ENCODE measurements around the gene SND1. TPM values are rescaled to one million over a fixed set of nuclear protein-coding genes. Genes with fewer than 3 reads are reported as not detected.

Gene SND1
- total RNA-seq, 1 experiment from 2014 or later = 218 TPM

DNA sequence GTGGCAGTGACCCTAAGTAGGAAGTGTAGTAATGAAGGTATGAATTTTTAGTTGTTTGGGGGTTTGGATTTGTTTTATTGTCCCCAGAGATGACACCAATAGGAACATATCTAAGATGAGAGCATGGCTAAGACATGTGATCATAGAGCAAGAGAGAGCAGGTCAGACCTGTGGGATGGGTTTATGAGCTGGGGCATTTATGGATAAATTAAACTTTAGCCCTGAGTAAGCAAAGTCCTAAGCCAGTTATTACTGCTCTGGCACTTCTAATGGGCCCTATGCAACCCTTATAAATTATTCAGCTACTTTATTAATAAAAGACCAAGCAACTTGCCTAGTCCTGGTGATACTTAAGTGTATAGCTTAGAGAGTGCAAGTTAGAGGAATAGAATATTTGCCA, 294.1 kb downstream of the SND1 start:
- no peak overlapping the region for H3K4me2 ChIP-seq (ENCODE audit: insufficient read depth, insufficient read length, low read length)
- no peak overlapping the region for H2BK20ac ChIP-seq (ENCODE audit: low read depth, low read length, poor library complexity, severe bottlenecking)
- H2BK5ac ChIP-seq (ENCODE audit: insufficient read length, low read length) = no peak overlapping the region
- no peak overlapping the region for H4K5ac ChIP-seq (ENCODE audit: insufficient read length, low read depth, low read length)
- no peak overlapping the region for H2BK15ac ChIP-seq (ENCODE audit: low read depth, low read length)
- no peak overlapping the region for H3K23ac ChIP-seq (ENCODE audit: insufficient read length, low read depth, low read length)
- H2AFZ ChIP-seq (ENCODE audit: low read length) = no peak overlapping the region
- H4K8ac ChIP-seq (replicated peaks; ENCODE audit: insufficient read length, low read depth, low read length) = no peak overlapping the region
- H3K14ac ChIP-seq (ENCODE audit: insufficient read depth, low read length) = no peak overlapping the region
- H3K27ac ChIP-seq (ENCODE audit: insufficient read length, low read depth, low read length) = no peak overlapping the region
- Mint-ChIP-seq H3K27me3 (ENCODE audit: low read depth) (no peaks in the 10 kb centered on the region), H3K36me3 (ENCODE audit: insufficient read depth in 1 of 3, low read depth in 3 of 3) (peaks cover 2 to 16% (median 7%) of the 10 kb centered on the region in 3 experiments; a peak in 5 of 7 replicates), H3K4me3 (no peak overlapping the region), H3K27ac (no peak overlapping the region), H3K9me3 (no peaks in the 10 kb centered on the region), H3K4me1 (peaks cover 29 to 34% of the 10 kb centered on the region in 2 experiments)
- no peak overlapping the region for H4K91ac ChIP-seq (ENCODE audit: insufficient read length, low read depth, low read length)
- no peaks in the 10 kb centered on the region for H3K79me1 ChIP-seq (ENCODE audit: insufficient read depth, low read depth, low read length, poor library complexity, severe bottlenecking)
- no peaks in the 10 kb centered on the region for H3K23me2 ChIP-seq (ENCODE audit: insufficient read length, low read depth, low read length, poor library complexity, severe bottlenecking)
- no peak overlapping the region for H2BK120ac ChIP-seq (ENCODE audit: low read depth, low read length, poor library complexity, severe bottlenecking)
- H3K4ac ChIP-seq (ENCODE audit: low read depth, low read length) = no peak overlapping the region
- no peak overlapping the region for H2AK5ac ChIP-seq (ENCODE audit: insufficient read length, low read length)
- H3K18ac ChIP-seq (ENCODE audit: insufficient read length, low read depth, low read length) = no peak overlapping the region
- TF ChIP-seq, protein P1, sequence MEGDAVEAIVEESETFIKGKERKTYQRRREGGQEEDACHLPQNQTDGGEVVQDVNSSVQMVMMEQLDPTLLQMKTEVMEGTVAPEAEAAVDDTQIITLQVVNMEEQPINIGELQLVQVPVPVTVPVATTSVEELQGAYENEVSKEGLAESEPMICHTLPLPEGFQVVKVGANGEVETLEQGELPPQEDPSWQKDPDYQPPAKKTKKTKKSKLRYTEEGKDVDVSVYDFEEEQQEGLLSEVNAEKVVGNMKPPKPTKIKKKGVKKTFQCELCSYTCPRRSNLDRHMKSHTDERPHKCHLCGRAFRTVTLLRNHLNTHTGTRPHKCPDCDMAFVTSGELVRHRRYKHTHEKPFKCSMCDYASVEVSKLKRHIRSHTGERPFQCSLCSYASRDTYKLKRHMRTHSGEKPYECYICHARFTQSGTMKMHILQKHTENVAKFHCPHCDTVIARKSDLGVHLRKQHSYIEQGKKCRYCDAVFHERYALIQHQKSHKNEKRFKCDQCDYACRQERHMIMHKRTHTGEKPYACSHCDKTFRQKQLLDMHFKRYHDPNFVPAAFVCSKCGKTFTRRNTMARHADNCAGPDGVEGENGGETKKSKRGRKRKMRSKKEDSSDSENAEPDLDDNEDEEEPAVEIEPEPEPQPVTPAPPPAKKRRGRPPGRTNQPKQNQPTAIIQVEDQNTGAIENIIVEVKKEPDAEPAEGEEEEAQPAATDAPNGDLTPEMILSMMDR (conservative IDR thresholded peaks at IDR 0.05) = no peak
- no peak overlapping the region for H3K56ac ChIP-seq (ENCODE audit: insufficient read length, low read depth, low read length)
- no peak overlapping the region for H3T11ph ChIP-seq (ENCODE audit: low read length)
- no peak for DNase-seq
- H3K27me3 ChIP-seq (ENCODE audit: insufficient read depth, low read length) = no peaks in the 10 kb centered on the region
- H4K20me1 ChIP-seq (ENCODE audit: control insufficient read depth, insufficient read depth, insufficient read length) = no peaks in the 10 kb centered on the region
- H3K9me3 ChIP-seq (ENCODE audit: control insufficient read depth, low read depth, low read length) = no peaks in the 10 kb centered on the region
- H3K9ac ChIP-seq (ENCODE audit: extremely low read depth, insufficient read length, low read length) = no peak overlapping the region
- no peak overlapping the region for H2BK12ac ChIP-seq (ENCODE audit: insufficient read length, low read depth, low read length)
- no peaks in the 10 kb centered on the region for H3K79me2 ChIP-seq (ENCODE audit: insufficient read depth, low read length)
- H3K4me1 ChIP-seq (ENCODE audit: insufficient read depth, low read length) = peaks cover 6% of the 10 kb centered on the region; the same call in 1 of the 2 replicates

Measured in H9 (cell line).